Uterus (tissue), 2 donors: ENCODE data around the gene SYTL3.

Experiments used
- CTCF ChIP-seq, 4 experiments: fragments of 200-600 bp in 2 of 4; fragments of 450-650 bp in 2 of 4; sonication (generic) in 2 of 4; IDR thresholded peaks; one replicate each; pipeline ENCODE4 v1.5.1; 2016 to 2019; ENCODE audit warnings: antibody characterized with exemption in 4 of 4, mild to moderate bottlenecking in 2 of 4, moderate library complexity in 1 of 4
- POLR2A ChIP-seq, 2 donors: fragments of 450-650 bp; IDR thresholded peaks; one replicate each; pipeline ENCODE4 v1.6.1; 2016; ENCODE audit warnings: antibody characterized with exemption in 2 of 2, mild to moderate bottlenecking in 1 of 2, moderate library complexity in 1 of 2

DNA sequence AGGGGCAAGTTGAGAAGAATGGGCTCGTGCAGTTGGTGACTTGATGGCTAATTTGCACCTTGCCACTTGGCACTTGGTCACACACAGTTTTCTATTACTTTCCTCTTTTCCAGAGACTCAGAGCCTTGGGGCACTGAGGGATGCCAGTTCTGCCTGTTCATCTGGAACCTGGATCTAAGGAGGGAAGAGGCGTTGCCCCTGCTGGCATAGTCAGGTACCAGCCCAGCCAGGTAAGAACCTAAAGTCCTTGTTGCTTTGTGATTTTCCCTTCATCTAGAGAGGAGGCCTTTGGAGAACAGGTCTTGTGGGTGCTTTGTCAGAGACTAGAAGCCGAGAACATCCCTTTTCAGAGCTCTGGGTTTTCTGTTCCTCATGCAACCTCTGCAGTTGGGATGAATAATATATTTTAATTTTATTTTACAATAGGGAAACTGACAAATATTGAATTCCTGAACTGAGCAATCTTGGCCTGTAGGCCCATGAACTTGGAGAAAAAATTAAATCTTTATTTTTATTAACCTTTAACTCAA, 11.4 kb downstream of the SYTL3 start:
- TF ChIP-seq CTCF (IDR thresholded peaks at IDR 0.05) (no peak), POLR2A (IDR thresholded peaks at IDR 0.05) (no peak)
